Naive thymus-derived CD8-positive, alpha-beta T cell (primary cell): Measurements from ENCODE around the gene FAXC. TPM values are rescaled to one million over a fixed set of nuclear protein-coding genes. Genes with fewer than 3 reads are reported as not detected.
A peak's percentile ranks its signal among the peaks of the same experiment; 100 is the strongest.

Experiments used
- ATAC-seq, 2 donors: fragments of 150-1000 bp; cut with Tn5 transposase in 1 of 2; sonication (Bioruptor Pico), chemical (Tn5 transposase) in 1 of 2; 1 replicate in 1 of 2; 2 replicates in 1 of 2; pipeline ENCODE4 v1.10.0; 2021; ENCODE audit warnings: mild to moderate bottlenecking in 2 of 2, moderate library complexity in 2 of 2
- POLR2A ChIA-PET: fragments of 350-600 bp; sonication (Branson Sonifier 250); formaldehyde crosslinking; loops from one replicate; lab custom pipeline; 2021; ENCODE audit warnings: antibody characterized with exemption; lab: Charles Lee
- DNase-seq, 10 donors: peaks; one replicate each; pipeline versions ENCODE4 v3.0.0 to v3.0.0-alpha.2; 2020 to 2022
- H3K27ac Mint-ChIP-seq, 10 donors: one replicate each; pipeline ENCODE4 v1.8.0; 2020 to 2022; ENCODE audit warnings: mild to moderate bottlenecking in 10 of 10, mixed read lengths in 10 of 10, moderate library complexity in 4 of 10, inconsistent platforms in 1 of 10
- H3K27me3 Mint-ChIP-seq, 5 donors: one replicate each; pipeline ENCODE4 v1.8.0; 2021 to 2022; ENCODE audit warnings: mixed read lengths in 5 of 5
- H3K36me3 Mint-ChIP-seq, 3 donors: one replicate each; pipeline ENCODE4 v1.8.0; 2020 to 2022; ENCODE audit warnings: mixed read lengths in 3 of 3, mild to moderate bottlenecking in 2 of 3, inconsistent platforms in 1 of 3
- H3K4me1 Mint-ChIP-seq, 4 donors: one replicate each; pipeline ENCODE4 v1.8.0; 2021 to 2022; ENCODE audit warnings: mixed read lengths in 4 of 4
- H3K4me3 Mint-ChIP-seq, 10 donors: one replicate each; pipeline ENCODE4 v1.8.0; 2020 to 2022; ENCODE audit warnings: mild to moderate bottlenecking in 10 of 10, mixed read lengths in 10 of 10, moderate library complexity in 6 of 10, inconsistent platforms in 1 of 10
- H3K9me3 Mint-ChIP-seq, 9 donors: one replicate each; pipeline ENCODE4 v1.8.0; 2020 to 2022; ENCODE audit warnings: mixed read lengths in 9 of 9, mild to moderate bottlenecking in 3 of 9, inconsistent platforms in 1 of 9, moderate library complexity in 1 of 9
- polyA plus RNA-seq, 3 donors: library from polyadenylated mRNA; unstranded; fragments of 300-500 nt; fragmentation: Illumina TruSeq; gene quantifications; one replicate each; pipeline ENCODE4 v1.2.3, GENCODE V29; 2021
- total RNA-seq, 8 experiments: library from RNA in 2 of 8; stranded (reverse) in 2 of 8; gene quantifications; one replicate each; pipeline ENCODE4 v1.2.3 and lab custom pipeline; 2021 to 2026

The FAXC gene
- total RNA-seq (not detected), polyA plus RNA-seq (not detected), total RNA-seq (lab: John Stamatoyannopoulos, UW) (0 to 0.19 (median 0) reads per million in 6 experiments)

GRCh38 chr6:99349171-99350141, at the start of gene FAXC:
Gene FAXC (minus strand): TSS chr6:99349674. CDS start chr6:99349372, 302 bp downstream.
- H3K4me3 Mint-ChIP-seq = peak within 1 kb of the TSS in 8 of 10 donors; percentile 13 to 66 (median 34)
- peak within 1 kb of the TSS in 1 of 10 donors; percentile 29 for H3K27ac Mint-ChIP-seq
- peaks cover 0 to 5% (median 2%) of the 10 kb centered on the region in 4 donors for H3K4me1 Mint-ChIP-seq
- ATAC-seq = no peak
- H3K36me3 Mint-ChIP-seq = no peaks in the 10 kb centered on the region
- POLR2A ChIA-PET = no interaction called here
- H3K27me3 Mint-ChIP-seq = peaks cover 31 to 66% (median 65%) of the 10 kb centered on the region in 5 donors
- no peaks in the 10 kb centered on the region for H3K9me3 Mint-ChIP-seq
- no peak for DNase-seq

GRCh38 chr6:99397287-99397686, 47.8 kb upstream of the FAXC start:
- H3K27me3 Mint-ChIP-seq = no peaks in the 10 kb centered on the region
- H3K4me3 Mint-ChIP-seq = peak overlapping the region in 1 of 10 donors; percentile 37
- no peaks in the 10 kb centered on the region for H3K9me3 Mint-ChIP-seq
- ATAC-seq (peak in 1 of 2 donors; percentile 13), DNase-seq (no peak)
- H3K4me1 Mint-ChIP-seq = peaks cover 2 to 22% (median 15%) of the 10 kb centered on the region in 4 donors
- H3K36me3 Mint-ChIP-seq = peaks cover 8 to 34% (median 11%) of the 10 kb centered on the region in 3 donors
- POLR2A ChIA-PET = interaction anchor here (4.6 kb wide), 1 partner anchor 26 kb away, joined by 42 read pairs; the partner anchor contains the start of gene PNISR
- peak overlapping the region in 3 of 10 donors; percentile 21 to 63 (median 29) for H3K27ac Mint-ChIP-seq

- Mint-ChIP-seq H3K9me3 (no peaks in the 10 kb centered on the region), H3K4me1 (peaks cover 2 to 27% (median 17%) of the 10 kb centered on the region in 4 donors), H3K36me3 (peaks cover 0 to 6% (median 2%) of the 10 kb centered on the region in 3 donors), H3K4me3 (peak within 1 kb of the TSS; percentile 86 to 98 (median 94)), H3K27ac (peak within 1 kb of the TSS; percentile 81 to 96 (median 92)), H3K27me3 (no peaks in the 10 kb centered on the region)
- peak; percentile 69 to 73 for ATAC-seq
- POLR2A ChIA-PET = interaction anchor here (0.6 to 4.6 kb wide), 5 partner anchors 9 to 317 kb away, joined by 3 to 42 read pairs (median 5); partner anchors contain the start of genes CCNC and PNISR
- DNase-seq = peak; percentile 35 to 80 (median 62)
These were observed 44.4 kb upstream of the FAXC start, which contains the start of gene COQ3 for GRCh38 chr6:99393698-99394531. Gene COQ3 (minus strand): TSS chr6:99394195. CDS start chr6:99394179, 16 bp downstream.

- ATAC-seq (peak; percentile 6 to 18), DNase-seq (no peak)
- no peaks in the 10 kb centered on the region for H3K27me3 Mint-ChIP-seq
- POLR2A ChIA-PET = interaction anchor here (1.1 to 4.6 kb wide), 4 partner anchors 9 to 175 kb away, joined by 3 to 42 read pairs (median 6); partner anchors contain the start of genes CCNC and PNISR
- H3K4me3 Mint-ChIP-seq = peak overlapping the region; percentile 86 to 98 (median 94)
- H3K4me1 Mint-ChIP-seq = peaks cover 2 to 27% (median 17%) of the 10 kb centered on the region in 4 donors
- peaks cover 0 to 3% (median 1%) of the 10 kb centered on the region in 3 donors for H3K36me3 Mint-ChIP-seq
- peak overlapping the region in 8 of 10 donors; percentile 81 to 96 (median 92) for H3K27ac Mint-ChIP-seq
- no peaks in the 10 kb centered on the region for H3K9me3 Mint-ChIP-seq
These were observed 43.9 kb upstream of the FAXC start for GRCh38 chr6:99393366-99393697.

- no peak overlapping the region for H3K27ac Mint-ChIP-seq
- H3K9me3 Mint-ChIP-seq = no peaks in the 10 kb centered on the region
- POLR2A ChIA-PET = no interaction called here
- DNase-seq (no peak), ATAC-seq (no peak)
- H3K27me3 Mint-ChIP-seq = no peaks in the 10 kb centered on the region
- H3K36me3 Mint-ChIP-seq = no peaks in the 10 kb centered on the region
- no peak overlapping the region for H3K4me3 Mint-ChIP-seq
- H3K4me1 Mint-ChIP-seq = peaks cover 4 to 27% (median 22%) of the 10 kb centered on the region in 4 donors
These were observed 41.4 kb upstream of the FAXC start for GRCh38 chr6:99390896-99391295.

GRCh38 chr6:99384507-99384906, 35.0 kb upstream of the FAXC start:
- Mint-ChIP-seq H3K4me3 (no peak overlapping the region), H3K27ac (no peak overlapping the region), H3K4me1 (peaks cover 0 to 17% (median 3%) of the 10 kb centered on the region in 4 donors), H3K9me3 (no peaks in the 10 kb centered on the region), H3K36me3 (peaks cover 0 to 12% (median 3%) of the 10 kb centered on the region in 3 donors), H3K27me3 (no peaks in the 10 kb centered on the region)
- ATAC-seq = no peak
- POLR2A ChIA-PET = no interaction called here
- DNase-seq = no peak

- Mint-ChIP-seq H3K9me3 (no peaks in the 10 kb centered on the region), H3K4me3 (no peak overlapping the region), H3K27ac (no peak overlapping the region), H3K36me3 (peaks cover 0 to 25% (median 11%) of the 10 kb centered on the region in 3 donors), H3K27me3 (no peaks in the 10 kb centered on the region), H3K4me1 (no peaks in the 10 kb centered on the region)
- POLR2A ChIA-PET = no interaction called here
- DNase-seq (no peak), ATAC-seq (no peak)
These were observed 29.2 kb upstream of the FAXC start for GRCh38 chr6:99378636-99379035.

GRCh38 chr6:99369533-99369932, 20.1 kb upstream of the FAXC start:
- Mint-ChIP-seq H3K36me3 (peaks cover 0 to 20% (median 8%) of the 10 kb centered on the region in 3 donors), H3K27me3 (no peaks in the 10 kb centered on the region), H3K4me1 (no peaks in the 10 kb centered on the region), H3K27ac (no peak overlapping the region), H3K9me3 (no peaks in the 10 kb centered on the region), H3K4me3 (no peak overlapping the region)
- ATAC-seq (no peak), DNase-seq (no peak)
- POLR2A ChIA-PET = no interaction called here

GRCh38 chr6:99366852-99367251, 17.4 kb upstream of the FAXC start:
- no peaks in the 10 kb centered on the region for H3K4me1 Mint-ChIP-seq
- ATAC-seq (no peak), DNase-seq (no peak)
- peaks cover 0 to 4% (median under 1%) of the 10 kb centered on the region in 5 donors for H3K27me3 Mint-ChIP-seq
- no peaks in the 10 kb centered on the region for H3K9me3 Mint-ChIP-seq
- peaks cover 0 to 11% (median 6%) of the 10 kb centered on the region in 3 donors for H3K36me3 Mint-ChIP-seq
- POLR2A ChIA-PET = no interaction called here
- no peak overlapping the region for H3K27ac Mint-ChIP-seq
- no peak overlapping the region for H3K4me3 Mint-ChIP-seq

GRCh38 chr6:99364026-99364425, 14.6 kb upstream of the FAXC start:
- peaks cover 0 to 17% (median 16%) of the 10 kb centered on the region in 5 donors for H3K27me3 Mint-ChIP-seq
- H3K4me3 Mint-ChIP-seq = no peak overlapping the region
- H3K9me3 Mint-ChIP-seq = no peaks in the 10 kb centered on the region
- H3K27ac Mint-ChIP-seq = no peak overlapping the region
- ATAC-seq (no peak), DNase-seq (no peak)
- POLR2A ChIA-PET = no interaction called here
- H3K36me3 Mint-ChIP-seq = peaks cover 0 to 5% (median 0%) of the 10 kb centered on the region in 3 donors
- no peaks in the 10 kb centered on the region for H3K4me1 Mint-ChIP-seq

GRCh38 chr6:99362678-99363268, 13.3 kb upstream of the FAXC start:
- POLR2A ChIA-PET = no interaction called here
- no peaks in the 10 kb centered on the region for H3K9me3 Mint-ChIP-seq
- no peak overlapping the region for H3K27ac Mint-ChIP-seq
- DNase-seq (no peak), ATAC-seq (no peak)
- peaks cover 0 to 20% (median 18%) of the 10 kb centered on the region in 5 donors for H3K27me3 Mint-ChIP-seq
- H3K4me3 Mint-ChIP-seq = no peak overlapping the region
- H3K36me3 Mint-ChIP-seq = no peaks in the 10 kb centered on the region
- H3K4me1 Mint-ChIP-seq = no peaks in the 10 kb centered on the region

- H3K4me3 Mint-ChIP-seq = no peak overlapping the region
- no peaks in the 10 kb centered on the region for H3K4me1 Mint-ChIP-seq
- POLR2A ChIA-PET = no interaction called here
- no peak overlapping the region for H3K27ac Mint-ChIP-seq
- DNase-seq = no peak
- H3K27me3 Mint-ChIP-seq = peaks cover 15 to 47% (median 38%) of the 10 kb centered on the region in 5 donors
- H3K36me3 Mint-ChIP-seq = no peaks in the 10 kb centered on the region
- H3K9me3 Mint-ChIP-seq = no peaks in the 10 kb centered on the region
- no peak for ATAC-seq
These were observed 10.3 kb upstream of the FAXC start for GRCh38 chr6:99359800-99360199.
